Ascending aorta (tissue), 2 donors: ENCODE measurements around the gene GLS. TPM values are rescaled to one million over a fixed set of nuclear protein-coding genes. Genes with fewer than 3 reads are reported as not detected.

Experiments used
- DNase-seq, 2 donors: peaks; one replicate each; pipeline ENCODE4 v3.0.0-alpha.2; 2019; ENCODE audit warnings: low spot score in 2 of 2
- H3K27ac ChIP-seq, 2 donors: fragments of 200-600 bp; sonication (generic); one replicate each; pipeline ENCODE4 v1.5.1; 2016 to 2017; ENCODE audit warnings: mild to moderate bottlenecking in 1 of 2
- H3K27me3 ChIP-seq: fragments of 200-600 bp; sonication (generic); one replicate; pipeline ENCODE4 v1.5.1; 2017
- H3K36me3 ChIP-seq, 2 donors: fragments of 200-600 bp; sonication (generic); one replicate each; pipeline ENCODE4 v1.5.1; 2016
- H3K4me1 ChIP-seq, 2 donors: fragments of 200-600 bp; sonication (generic); one replicate each; pipeline ENCODE4 v1.5.1; 2016 to 2017; ENCODE audit warnings: mild to moderate bottlenecking in 1 of 2
- H3K4me3 ChIP-seq, 2 donors: fragments of 200-600 bp; sonication (generic); one replicate each; pipeline ENCODE4 v1.5.1; 2016 to 2017; ENCODE audit warnings: mild to moderate bottlenecking in 1 of 2
- H3K9me3 ChIP-seq, 2 donors: fragments of 200-600 bp; sonication (generic); one replicate each; pipeline ENCODE4 v1.5.1; 2016
- intact Hi-C: fragments of 100-400 bp; cut with DNase I; formaldehyde crosslinking; loops from one replicate; pipeline ENCODE4 v1.15.1; 2023
- total RNA-seq: library from RNA; depleted of rRNA; stranded (reverse); fragments of >200 nt; gene quantifications from one replicate; pipeline ENCODE4 v1.1.0, GENCODE V29; 2016
- TF ChIP-seq, protein P1 (sequence below), 3 experiments: fragments of 200-600 bp in 2 of 3; fragments of 450-650 bp in 1 of 3; sonication (generic) in 2 of 3; IDR thresholded peaks; one replicate each; pipeline ENCODE4 v1.5.1; 2016 to 2019; ENCODE audit warnings: antibody characterized with exemption in 3 of 3, mild to moderate bottlenecking in 1 of 3, moderate library complexity in 1 of 3

GLS gene
- total RNA-seq, 1 donor from 2014 or later = 132 TPM

DNA sequence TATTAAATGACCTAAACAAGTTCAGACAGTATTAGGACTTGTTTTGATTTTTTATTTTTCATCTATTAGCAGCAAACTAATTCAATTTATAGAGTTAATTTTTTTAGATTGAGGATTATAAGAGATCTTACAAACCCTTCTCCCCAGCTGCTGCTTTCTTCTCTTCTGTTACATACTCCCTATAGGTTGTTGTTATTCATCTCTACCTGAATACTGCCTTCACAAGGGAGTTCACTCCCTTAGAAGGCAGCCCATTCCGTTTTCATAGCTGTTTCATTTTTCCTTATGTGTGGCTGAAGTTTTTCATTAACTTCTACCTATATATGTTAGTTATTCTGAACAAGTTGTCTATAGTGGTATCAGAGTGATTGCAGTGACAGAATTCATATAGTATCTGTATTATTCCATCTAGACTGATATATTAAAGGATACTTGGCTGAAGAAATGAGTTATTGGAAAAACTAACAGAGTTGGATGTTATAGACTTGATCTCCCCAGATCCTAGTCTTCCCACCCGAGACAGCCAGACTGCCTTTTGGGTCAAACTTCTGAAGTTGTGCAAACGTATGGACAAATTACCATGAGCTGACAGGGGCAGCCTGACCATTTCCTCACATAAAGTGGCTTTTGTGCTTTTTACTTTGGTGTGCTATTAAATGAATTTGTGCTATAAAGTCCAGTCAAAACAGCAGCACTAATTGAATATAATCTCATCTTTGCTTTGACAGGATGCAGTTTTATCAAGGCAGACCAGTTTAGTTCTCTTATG is 8.7 kb downstream of the GLS start:
- no peaks in the 10 kb centered on the region for H3K27me3 ChIP-seq
- peaks cover 0 to 58% of the 10 kb centered on the region in 2 donors for H3K4me1 ChIP-seq
- H3K9me3 ChIP-seq = no peaks in the 10 kb centered on the region
- intact Hi-C loops = loop anchor here (10.0 kb wide), 1 partner anchor 1675 kb away; no protein-coding TSS in a partner anchor
- DNase-seq = no peak
- H3K4me3 ChIP-seq = peak overlapping the region in 1 of 2 donors; percentile 8
- peak overlapping the region; percentile 45 to 98 for H3K27ac ChIP-seq
- H3K36me3 ChIP-seq = peaks cover 0 to 6% of the 10 kb centered on the region in 2 donors
- TF ChIP-seq, protein P1, sequence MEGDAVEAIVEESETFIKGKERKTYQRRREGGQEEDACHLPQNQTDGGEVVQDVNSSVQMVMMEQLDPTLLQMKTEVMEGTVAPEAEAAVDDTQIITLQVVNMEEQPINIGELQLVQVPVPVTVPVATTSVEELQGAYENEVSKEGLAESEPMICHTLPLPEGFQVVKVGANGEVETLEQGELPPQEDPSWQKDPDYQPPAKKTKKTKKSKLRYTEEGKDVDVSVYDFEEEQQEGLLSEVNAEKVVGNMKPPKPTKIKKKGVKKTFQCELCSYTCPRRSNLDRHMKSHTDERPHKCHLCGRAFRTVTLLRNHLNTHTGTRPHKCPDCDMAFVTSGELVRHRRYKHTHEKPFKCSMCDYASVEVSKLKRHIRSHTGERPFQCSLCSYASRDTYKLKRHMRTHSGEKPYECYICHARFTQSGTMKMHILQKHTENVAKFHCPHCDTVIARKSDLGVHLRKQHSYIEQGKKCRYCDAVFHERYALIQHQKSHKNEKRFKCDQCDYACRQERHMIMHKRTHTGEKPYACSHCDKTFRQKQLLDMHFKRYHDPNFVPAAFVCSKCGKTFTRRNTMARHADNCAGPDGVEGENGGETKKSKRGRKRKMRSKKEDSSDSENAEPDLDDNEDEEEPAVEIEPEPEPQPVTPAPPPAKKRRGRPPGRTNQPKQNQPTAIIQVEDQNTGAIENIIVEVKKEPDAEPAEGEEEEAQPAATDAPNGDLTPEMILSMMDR (IDR thresholded peaks at IDR 0.05) = no peak

DNA sequence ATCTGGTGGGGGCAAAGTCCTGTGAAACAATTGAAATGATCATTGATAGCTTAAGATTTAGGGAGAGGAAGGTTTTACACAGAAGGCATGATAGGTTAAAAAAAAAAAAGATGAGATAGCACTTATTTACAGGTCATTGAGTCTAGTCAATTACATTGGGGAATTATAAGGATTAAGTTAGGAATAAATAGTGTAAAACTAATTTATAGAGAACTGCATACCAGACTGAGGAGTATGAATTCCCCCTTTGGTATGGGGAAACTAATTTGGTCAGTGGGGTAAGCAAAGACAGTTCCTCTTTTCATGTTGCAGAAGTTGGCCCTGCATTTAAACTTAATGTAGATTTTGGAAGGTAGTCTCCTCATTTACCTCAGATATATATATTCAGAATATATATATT is 10.8 kb downstream of the GLS start:
- peak overlapping the region; percentile 32 to 43 for H3K27ac ChIP-seq
- no peak overlapping the region for H3K4me3 ChIP-seq
- DNase-seq = no peak
- peaks cover 3 to 19% of the 10 kb centered on the region in 2 donors for H3K36me3 ChIP-seq
- TF ChIP-seq, protein P1 (IDR thresholded peaks at IDR 0.05) = no peak
- no peaks in the 10 kb centered on the region for H3K27me3 ChIP-seq
- no peaks in the 10 kb centered on the region for H3K9me3 ChIP-seq
- intact Hi-C loops = loop anchor here (5.0 kb wide), 1 partner anchor 109 kb away; no protein-coding TSS in a partner anchor
- peaks cover 0 to 58% of the 10 kb centered on the region in 2 donors for H3K4me1 ChIP-seq

DNA sequence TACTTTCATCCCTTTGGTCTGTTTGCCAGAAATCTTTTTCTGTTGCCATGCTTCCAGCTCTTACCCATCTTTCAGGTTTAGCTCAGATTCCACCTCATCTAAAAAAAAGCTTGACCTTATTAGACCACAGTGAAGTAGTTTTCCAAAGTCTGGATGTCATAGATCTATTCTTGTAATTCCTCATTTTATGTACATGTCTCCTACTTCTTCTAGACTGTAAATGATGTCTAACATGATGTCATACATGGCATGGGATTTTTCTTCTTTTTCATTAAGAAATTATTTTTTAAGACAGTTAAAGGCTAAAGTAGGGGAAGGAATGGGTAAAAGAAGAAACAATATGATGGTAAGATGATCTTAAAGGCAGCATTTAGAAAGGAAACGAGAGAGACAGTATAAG is 11.3 kb downstream of the GLS start:
- peak overlapping the region; percentile 32 to 43 for H3K27ac ChIP-seq
- intact Hi-C loops = loop anchor here (5.0 kb wide), 1 partner anchor 110 kb away; no protein-coding TSS in a partner anchor
- TF ChIP-seq, protein P1 (IDR thresholded peaks at IDR 0.05) = no peak
- no peaks in the 10 kb centered on the region for H3K9me3 ChIP-seq
- H3K4me1 ChIP-seq = peaks cover 0 to 58% of the 10 kb centered on the region in 2 donors
- peaks cover 3 to 23% of the 10 kb centered on the region in 2 donors for H3K36me3 ChIP-seq
- no peaks in the 10 kb centered on the region for H3K27me3 ChIP-seq
- DNase-seq = no peak
- no peak overlapping the region for H3K4me3 ChIP-seq

DNA sequence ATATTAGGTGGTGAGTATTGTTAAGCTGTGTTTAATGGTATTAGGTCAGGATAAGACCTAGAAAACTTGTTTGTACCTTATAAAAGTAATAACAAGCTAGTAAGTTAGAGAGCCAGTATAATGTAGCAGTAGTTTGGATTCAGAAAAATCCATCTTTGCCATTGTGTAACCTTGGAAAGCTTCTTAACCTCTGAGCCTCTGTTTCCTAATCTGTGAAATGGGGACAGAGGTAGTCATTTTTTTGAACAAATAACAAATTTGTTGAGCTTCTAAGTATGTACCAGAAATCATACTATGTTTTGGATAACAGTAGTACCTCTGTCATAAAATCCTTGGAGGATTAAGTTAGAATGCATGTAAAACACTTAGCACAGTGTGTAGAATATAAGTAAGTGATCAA is 12.5 kb downstream of the GLS start:
- H3K36me3 ChIP-seq = peaks cover 3 to 23% of the 10 kb centered on the region in 2 donors
- no peak for DNase-seq
- no peaks in the 10 kb centered on the region for H3K9me3 ChIP-seq
- TF ChIP-seq, protein P1 (IDR thresholded peaks at IDR 0.05) = no peak
- H3K4me3 ChIP-seq = no peak overlapping the region
- no peaks in the 10 kb centered on the region for H3K27me3 ChIP-seq
- H3K27ac ChIP-seq = peak overlapping the region in 1 of 2 donors; percentile 52
- intact Hi-C loops = loop anchor here (5.0 kb wide), 1 partner anchor 111 kb away; no protein-coding TSS in a partner anchor
- H3K4me1 ChIP-seq = peaks cover 0 to 53% of the 10 kb centered on the region in 2 donors

DNA sequence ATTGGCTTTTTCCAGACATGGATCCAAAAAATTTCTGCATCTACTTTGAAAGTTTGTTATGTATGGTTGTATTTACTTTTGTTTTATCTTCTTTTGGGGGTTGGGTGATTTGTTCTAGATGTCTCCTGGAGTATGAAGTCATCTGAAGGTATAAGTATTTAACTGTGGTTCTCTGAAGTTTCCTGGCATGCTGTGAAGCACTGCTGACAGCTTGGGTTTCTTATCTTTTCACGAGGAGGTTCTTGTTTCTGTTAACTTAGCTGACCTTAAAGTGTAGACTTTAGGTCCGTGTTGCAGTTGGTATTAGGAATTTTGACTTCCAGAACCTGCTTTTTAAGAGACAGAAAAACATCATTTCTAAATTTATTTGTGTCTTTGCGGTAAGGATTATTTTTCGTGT is 15.9 kb downstream of the GLS start:
- Histone ChIP-seq H3K4me3 (peak overlapping the region in 1 of 2 donors; percentile 5), H3K9me3 (no peaks in the 10 kb centered on the region), H3K27me3 (no peaks in the 10 kb centered on the region), H3K4me1 (peaks cover 0 to 30% of the 10 kb centered on the region in 2 donors), H3K36me3 (peaks cover 12 to 37% of the 10 kb centered on the region in 2 donors), H3K27ac (peak overlapping the region in 1 of 2 donors; percentile 25)
- intact Hi-C loops = loop anchor here (5.0 kb wide), 1 partner anchor 36 kb away; no protein-coding TSS in a partner anchor
- no peak for DNase-seq
- TF ChIP-seq, protein P1 (IDR thresholded peaks at IDR 0.05) = no peak
